GM20431 (cell line): ENCODE results near the gene MAP1LC3A.
"Not testable (repeated sequence)": the region's sequence is repeated elsewhere in the genome, so short reads cannot be mapped to it uniquely, and the experiment has no call there.

Source experiments
- in situ Hi-C: fragments of 300-500 bp; cut with MseI, MboI; formaldehyde crosslinking; loops from one replicate; pipeline ENCODE4 v1.15.0; 2020; ENCODE audit warnings: low sequenced_read_pairs; ENCODE audit not compliant: unreplicated experiment

The MAP1LC3A gene

DNA sequence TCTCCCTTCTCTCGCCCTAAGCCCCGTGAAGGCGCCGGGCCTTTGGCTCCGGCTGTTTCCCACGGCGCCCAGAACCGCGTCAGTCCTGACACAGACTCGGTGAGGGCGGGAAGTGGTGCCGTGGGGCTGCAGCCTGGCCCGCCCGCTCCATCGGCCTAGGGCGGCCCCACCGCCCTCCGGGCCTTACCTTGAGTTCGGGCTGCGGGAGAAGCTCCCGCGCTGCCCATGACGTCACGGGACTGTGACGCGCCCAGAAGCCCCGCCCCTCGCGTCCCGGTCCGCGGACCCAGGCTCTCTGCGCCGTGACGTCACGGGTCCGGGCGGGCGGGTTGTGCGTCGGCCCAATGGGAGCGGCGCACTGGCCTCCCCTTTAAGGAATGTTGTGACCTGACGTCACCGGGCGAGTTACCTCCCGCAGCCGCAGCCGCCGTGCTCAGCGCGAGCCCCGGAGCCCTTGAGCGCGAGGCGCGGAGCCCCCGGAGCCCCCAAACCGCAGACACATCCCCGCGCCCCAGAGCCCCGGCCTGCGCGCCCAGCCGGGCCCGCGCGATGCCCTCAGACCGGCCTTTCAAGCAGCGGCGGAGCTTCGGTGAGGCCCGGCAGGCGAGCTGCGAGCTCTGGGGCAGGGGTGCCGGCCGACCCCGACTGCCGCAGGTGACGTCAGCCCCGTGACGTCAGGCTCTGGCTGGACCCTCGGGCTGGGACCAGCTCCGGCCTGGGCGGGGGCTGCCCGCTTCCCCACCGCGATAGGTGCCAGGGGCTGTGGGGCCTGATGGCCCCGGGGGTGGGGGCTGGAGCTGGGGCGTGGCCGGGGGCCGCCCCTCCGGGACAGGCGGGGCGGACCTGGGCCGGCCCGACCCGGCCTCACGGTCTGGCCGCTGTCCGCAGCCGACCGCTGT is at the start of gene MAP1LC3A:
Gene MAP1LC3A (plus strand): TSS at position 399 of the 899 bp plus-strand sequence. CDS start 151 bp downstream, at position 550.
- in situ Hi-C loops: no loop called here

DNA sequence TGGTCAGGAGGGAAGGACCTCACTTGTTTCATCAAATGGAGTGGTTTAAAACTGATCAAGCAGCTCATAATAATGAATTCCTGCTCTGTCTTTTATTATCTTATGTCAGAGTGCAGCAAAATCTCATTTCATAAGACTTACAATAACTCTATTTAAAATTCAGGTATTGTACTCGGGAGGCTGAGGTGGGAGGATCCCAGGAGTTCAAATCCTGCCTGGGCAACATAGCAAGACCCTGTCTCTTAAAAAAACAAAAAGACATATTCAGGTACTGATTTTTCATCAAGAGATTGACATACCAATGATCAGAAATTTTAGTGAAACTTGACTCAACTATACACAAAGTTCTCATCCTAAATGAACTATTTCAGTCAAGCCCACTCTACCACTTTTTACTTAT is 47.9 kb upstream of the MAP1LC3A start:
- in situ Hi-C loops: no loop called here

DNA sequence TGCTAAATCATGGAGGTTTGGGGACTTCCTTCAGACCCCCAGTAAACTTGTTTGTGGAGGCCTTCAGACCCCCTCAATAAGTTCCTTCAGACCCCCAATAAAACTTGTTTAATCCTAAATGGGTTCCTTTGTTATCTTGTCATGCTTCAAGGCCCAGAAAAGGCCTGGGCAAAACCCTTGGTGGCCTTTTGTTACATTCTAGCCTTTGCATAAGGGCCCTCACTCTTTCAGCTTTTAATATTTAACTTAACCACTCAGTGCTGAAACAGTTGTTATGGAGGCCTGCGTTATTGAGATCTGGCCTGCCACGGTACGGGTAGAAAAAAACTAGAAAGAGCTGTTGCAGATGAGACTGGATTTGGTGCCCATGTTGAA is 46.6 kb upstream of the MAP1LC3A start:
- in situ Hi-C loops: no loop called here

DNA sequence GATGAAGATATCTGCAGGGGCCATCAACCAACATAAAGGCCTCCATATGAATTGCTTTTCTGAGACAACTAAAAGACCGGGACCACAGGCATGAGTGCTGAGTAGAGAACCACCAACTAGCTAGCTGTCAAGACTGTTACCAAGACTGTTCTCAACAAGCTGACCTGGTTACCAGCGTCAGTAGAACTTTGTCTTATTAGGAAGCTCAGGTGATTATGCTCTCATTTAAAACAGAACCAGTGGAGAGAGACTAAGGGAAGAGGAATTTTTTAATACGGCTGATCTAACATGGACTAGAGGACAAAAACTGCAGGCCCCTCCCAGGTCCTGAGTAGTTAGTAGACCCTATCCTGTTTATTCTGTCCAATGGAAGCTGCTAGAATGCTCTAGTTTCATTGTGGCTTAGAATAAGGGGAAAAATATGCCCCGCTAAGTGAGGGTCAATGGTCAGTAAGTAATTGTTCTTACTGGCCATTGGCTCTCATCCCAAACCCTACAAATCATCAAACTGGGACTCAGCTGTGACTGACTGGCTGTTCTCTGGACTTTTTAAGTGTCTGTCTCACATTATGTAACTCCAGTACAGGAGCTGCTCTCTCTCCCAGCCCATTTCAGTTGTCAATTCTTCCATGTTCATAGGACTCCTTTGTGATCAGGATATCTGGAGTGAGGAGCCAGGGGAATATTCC is 46.1 kb upstream of the MAP1LC3A start:
- in situ Hi-C loops: no loop called here

DNA sequence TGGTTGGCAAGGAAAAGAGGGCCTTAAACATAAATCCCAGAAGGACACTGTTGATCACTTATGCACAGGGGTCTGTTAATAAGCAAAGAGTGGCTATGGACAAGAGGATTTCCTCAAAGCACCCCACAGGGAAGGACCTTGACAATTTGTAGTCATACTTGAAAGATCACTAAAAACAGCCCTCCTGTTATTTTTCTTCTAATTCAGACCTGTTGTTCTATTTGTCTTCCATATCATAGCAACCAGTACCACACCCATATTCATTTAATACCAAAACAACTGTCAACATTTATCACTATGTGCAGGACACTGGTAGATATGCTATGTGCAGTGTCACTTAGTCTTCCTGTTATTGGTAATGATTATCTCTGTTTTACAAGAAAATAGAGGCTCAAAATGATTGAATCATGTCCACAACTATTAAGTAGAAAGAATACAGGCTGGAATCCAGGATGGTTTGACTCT is 45.5 kb upstream of the MAP1LC3A start:
- in situ Hi-C loops: no loop called here

DNA sequence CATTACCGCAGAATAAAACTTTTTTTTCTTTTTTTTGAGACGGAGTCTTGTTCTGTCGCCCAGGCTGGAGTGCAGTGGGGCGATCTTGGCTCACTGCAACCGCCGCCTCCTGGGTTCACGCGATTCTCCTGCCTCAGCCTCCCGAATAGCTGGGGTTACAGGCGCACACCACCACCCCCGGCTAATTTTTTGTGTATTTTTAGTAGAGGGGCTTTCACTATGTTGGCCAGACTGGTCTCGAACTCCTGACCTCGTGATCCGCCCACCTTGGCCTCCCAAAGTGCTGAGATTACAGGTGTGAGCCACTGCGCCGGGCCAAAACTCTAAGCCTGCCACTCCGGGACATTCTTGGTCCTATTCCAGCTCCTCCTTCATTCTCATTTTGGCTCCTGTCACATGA is 44.5 kb upstream of the MAP1LC3A start:
- in situ Hi-C loops: not testable (repeated sequence)

DNA sequence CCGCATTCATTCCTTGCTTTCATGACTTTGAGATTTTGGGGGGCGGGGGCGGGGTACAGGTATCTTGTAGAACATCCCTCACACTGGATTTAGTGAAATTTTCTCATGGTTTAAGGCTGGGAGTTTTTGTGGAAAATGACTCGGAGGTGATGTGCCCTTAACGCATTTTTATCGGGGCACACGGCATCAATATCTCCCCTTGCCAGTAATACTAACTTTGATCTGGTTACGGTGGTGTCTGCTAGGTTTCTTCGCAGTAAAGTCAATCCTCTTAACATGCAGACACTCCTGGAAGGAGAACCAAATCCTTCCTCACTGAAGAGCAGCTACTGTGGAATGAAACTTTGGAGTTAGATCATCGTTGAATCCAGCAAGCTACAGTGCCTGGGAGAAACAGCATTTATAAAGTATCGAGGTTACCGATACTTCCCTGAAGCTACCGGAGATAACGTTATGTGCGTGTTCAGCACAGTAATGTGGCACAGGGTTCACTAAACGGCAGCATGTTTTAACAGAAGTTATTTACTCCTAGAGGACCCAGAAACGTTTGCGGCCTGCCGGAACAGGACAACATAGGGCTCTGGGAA is 43.5 kb upstream of the MAP1LC3A start:
- in situ Hi-C loops: no loop called here

- in situ Hi-C loops: no loop called here
Observed at GRCh38 chr20:34515484-34516246, 42.9 kb upstream of the MAP1LC3A start.

GRCh38 chr20:34516247-34517113 is 42.0 kb upstream of the MAP1LC3A start, which contains the start of gene DYNLRB1:
Gene DYNLRB1 (plus strand): TSS chr20:34516422. CDS start chr20:34516459, 37 bp downstream.
- in situ Hi-C loops: no loop called here

DNA sequence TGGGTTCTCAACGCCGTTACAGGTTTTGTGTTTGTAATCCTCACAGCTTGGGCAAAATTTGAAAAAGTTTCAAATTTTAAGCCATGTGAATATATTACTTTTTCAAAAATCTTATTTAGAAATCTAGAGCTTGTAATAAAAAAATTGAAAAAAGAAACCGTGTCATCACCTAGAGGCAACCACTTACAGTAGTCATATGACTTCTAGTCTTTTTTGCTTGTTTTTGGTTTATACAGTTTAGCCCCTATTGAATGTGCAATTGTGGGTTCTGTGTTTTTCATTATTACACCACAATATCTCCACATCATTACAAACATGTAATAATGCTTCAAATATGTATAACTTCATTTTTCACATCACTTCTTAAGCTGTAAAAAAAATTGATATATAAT is 41.4 kb upstream of the MAP1LC3A start:
- in situ Hi-C loops: no loop called here

DNA sequence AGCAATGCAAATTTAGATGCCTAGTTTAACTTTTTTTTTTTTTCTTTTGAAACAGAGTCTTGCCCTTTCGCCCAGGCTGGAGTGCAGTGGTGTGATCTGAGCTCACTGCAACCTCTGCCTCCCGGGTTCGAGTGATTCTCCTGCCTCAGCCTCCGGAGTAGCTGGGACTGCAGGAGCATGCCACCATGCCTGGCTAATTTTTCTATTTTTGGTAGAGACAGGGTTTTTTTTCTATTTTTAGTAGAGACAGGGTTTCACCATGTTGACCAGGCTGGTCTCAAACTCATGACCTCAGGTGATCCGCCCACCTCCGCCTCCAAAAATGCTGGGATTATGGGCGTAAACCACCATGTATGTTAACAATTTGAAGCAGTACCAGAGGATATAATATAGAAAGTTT is 39.7 kb upstream of the MAP1LC3A start:
- in situ Hi-C loops: not testable (repeated sequence)

DNA sequence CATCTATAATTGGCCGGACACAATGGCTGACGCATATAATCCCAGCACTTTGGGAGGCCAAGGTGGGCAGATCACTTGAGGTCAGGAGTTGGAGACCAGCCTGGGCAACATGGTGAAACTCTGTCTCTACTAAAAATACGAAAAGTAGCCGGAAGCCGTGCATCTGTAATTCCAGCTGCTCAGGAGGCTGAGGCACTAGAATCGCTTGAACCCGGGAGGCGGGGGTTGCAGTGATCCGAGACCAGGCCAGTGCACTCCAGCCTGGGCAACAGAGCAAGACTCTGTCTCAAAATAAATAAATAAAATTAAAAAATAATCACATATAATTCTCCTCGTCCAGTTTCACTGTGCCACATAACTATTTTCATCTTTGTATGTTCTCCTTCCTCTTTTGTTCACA is 38.7 kb upstream of the MAP1LC3A start:
- in situ Hi-C loops: not testable (repeated sequence)

- in situ Hi-C loops: no loop called here
Observed at GRCh38 chr20:34522969-34523871, 35.3 kb upstream of the MAP1LC3A start.

DNA sequence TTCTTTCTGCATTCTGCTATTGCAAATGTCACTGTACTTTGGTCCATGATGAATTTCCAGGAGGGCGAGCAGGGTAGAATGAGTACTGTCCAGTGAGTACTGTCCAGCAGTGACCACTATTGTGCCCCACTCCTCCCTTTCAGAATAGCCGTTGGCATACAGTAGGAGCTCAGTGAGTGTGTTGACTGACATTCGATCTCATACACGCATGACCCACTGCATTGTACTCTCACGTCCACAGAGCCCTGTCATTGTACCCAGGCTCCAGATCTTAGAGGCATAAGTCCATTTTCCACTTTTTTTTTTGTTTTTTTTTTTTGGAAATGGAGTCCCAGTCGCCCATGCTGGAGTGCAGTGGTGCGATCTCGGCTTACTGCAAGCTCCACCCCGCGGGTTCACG is 34.1 kb upstream of the MAP1LC3A start:
- in situ Hi-C loops: no loop called here

DNA sequence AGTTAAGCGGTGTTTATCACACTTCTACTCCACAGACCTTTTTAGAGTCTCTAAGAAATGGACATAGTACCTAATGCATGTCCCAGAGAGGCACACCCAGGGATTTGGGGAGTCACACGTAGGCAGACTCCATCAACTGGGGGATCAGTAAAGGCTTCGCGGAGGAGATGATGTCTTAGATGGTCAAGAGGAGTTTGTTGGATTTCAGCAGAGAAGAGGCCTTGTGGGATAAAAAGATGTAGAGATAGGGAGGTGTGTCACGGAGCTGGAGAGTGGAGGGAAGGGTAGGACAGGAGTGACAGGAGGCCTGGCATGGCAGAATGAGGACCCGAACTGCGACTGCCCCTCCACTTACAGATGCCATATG is 33.2 kb upstream of the MAP1LC3A start:
- in situ Hi-C loops: loop anchor here (25.0 kb wide), 1 partner anchor 213 kb away; the partner anchor contains the start of gene AHCY

GRCh38 chr20:34525709-34526416 is 32.7 kb upstream of the MAP1LC3A start:
- in situ Hi-C loops: loop anchor here (25.0 kb wide), 1 partner anchor 214 kb away; the partner anchor contains the start of gene AHCY

DNA sequence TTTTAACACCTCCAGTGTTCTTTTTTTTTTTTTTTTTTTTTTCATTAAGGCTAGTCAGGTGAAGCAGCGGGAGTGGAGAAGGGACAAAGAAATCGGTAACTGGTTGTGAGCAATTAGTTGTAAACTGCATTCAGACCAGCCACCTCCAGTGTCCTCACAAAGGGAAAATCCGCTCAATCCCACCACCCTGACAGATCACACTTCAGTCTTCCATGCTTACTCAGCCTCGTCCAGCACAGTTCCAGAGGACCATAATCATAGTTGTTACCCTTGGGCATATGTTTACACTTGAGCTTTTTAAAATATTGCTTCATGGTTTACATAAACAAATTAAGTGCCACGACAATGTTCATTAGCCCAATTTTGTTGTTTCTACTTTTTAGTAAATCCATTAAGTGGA is 32.1 kb upstream of the MAP1LC3A start:
- in situ Hi-C loops: loop anchor here (25.0 kb wide), 1 partner anchor 214 kb away; the partner anchor contains the start of gene AHCY
